Activated naive CD8-positive, alpha-beta T cell treated with anti-CD3 and anti-CD28 coated beads for 36 hours (primary cell): ENCODE results near the gene HSPB7. TPM values are rescaled to one million over a fixed set of nuclear protein-coding genes. Genes with fewer than 3 reads are reported as not detected.
"Not testable (repeated sequence)": the region's sequence is repeated elsewhere in the genome, so short reads cannot be mapped to it uniquely, and the experiment has no call there.

Experiments
- DNase-seq: peaks from one replicate; pipeline ENCODE4 v3.0.0; 2021
- H3K27ac Mint-ChIP-seq: one replicate; pipeline ENCODE4 v1.8.0; 2022; ENCODE audit warnings: mild to moderate bottlenecking, moderate library complexity, mixed read lengths
- H3K27me3 Mint-ChIP-seq: one replicate; pipeline ENCODE4 v1.8.0; 2022; ENCODE audit warnings: mild to moderate bottlenecking, mixed read lengths
- H3K36me3 Mint-ChIP-seq: one replicate; pipeline ENCODE4 v1.8.0; 2021; ENCODE audit warnings: mild to moderate bottlenecking, mixed read lengths
- H3K4me1 Mint-ChIP-seq: one replicate; pipeline ENCODE4 v1.8.0; 2021; ENCODE audit warnings: mixed read lengths
- H3K4me3 Mint-ChIP-seq: one replicate; pipeline ENCODE4 v1.8.0; 2022; ENCODE audit warnings: mild to moderate bottlenecking, moderate library complexity, mixed read lengths
- H3K9me3 Mint-ChIP-seq: one replicate; pipeline ENCODE4 v1.8.0; 2022; ENCODE audit warnings: mixed read lengths
- total RNA-seq, 2 experiments: library from RNA; stranded (reverse); gene quantifications; one replicate each; pipeline ENCODE4 v1.2.3, GENCODE V29; 2021

The HSPB7 gene
- total RNA-seq = not detected

GRCh38 chr1:16017461-16018303 is at the start of gene HSPB7:
Gene HSPB7 (minus strand): TSS chr1:16018043. CDS start chr1:16017963, 80 bp downstream.
- H3K27ac Mint-ChIP-seq = no peak within 1 kb of the TSS
- H3K4me3 Mint-ChIP-seq = no peak within 1 kb of the TSS
- H3K9me3 Mint-ChIP-seq = no peaks in the 10 kb centered on the region
- peaks cover 3% of the 10 kb centered on the region for H3K4me1 Mint-ChIP-seq
- no peaks in the 10 kb centered on the region for H3K36me3 Mint-ChIP-seq
- no peak for DNase-seq
- peaks cover 8% of the 10 kb centered on the region for H3K27me3 Mint-ChIP-seq

- DNase-seq = peak; percentile 16
- Mint-ChIP-seq H3K36me3 (no peaks in the 10 kb centered on the region), H3K27me3 (peaks cover 25% of the 10 kb centered on the region), H3K4me1 (peaks cover 7% of the 10 kb centered on the region), H3K9me3 (no peaks in the 10 kb centered on the region), H3K27ac (no peak overlapping the region), H3K4me3 (no peak overlapping the region)
Observed at GRCh38 chr1:16067127-16067768, 49.4 kb upstream of the HSPB7 start.

- H3K27me3 Mint-ChIP-seq = peaks cover 18% of the 10 kb centered on the region
- no peaks in the 10 kb centered on the region for H3K36me3 Mint-ChIP-seq
- DNase-seq = no peak
- H3K4me3 Mint-ChIP-seq = no peak overlapping the region
- H3K4me1 Mint-ChIP-seq = peaks cover 4% of the 10 kb centered on the region
- H3K27ac Mint-ChIP-seq = no peak overlapping the region
- H3K9me3 Mint-ChIP-seq = no peaks in the 10 kb centered on the region
Observed at GRCh38 chr1:16066245-16066644, 48.4 kb upstream of the HSPB7 start.

GRCh38 chr1:16065269-16065576 is 47.4 kb upstream of the HSPB7 start:
- Mint-ChIP-seq H3K27me3 (peaks cover 18% of the 10 kb centered on the region), H3K36me3 (no peaks in the 10 kb centered on the region), H3K4me1 (peaks cover 3% of the 10 kb centered on the region), H3K4me3 (no peak overlapping the region), H3K27ac (no peak overlapping the region), H3K9me3 (no peaks in the 10 kb centered on the region)
- no peak for DNase-seq

GRCh38 chr1:16064536-16065268 is 46.9 kb upstream of the HSPB7 start:
- DNase-seq = no peak
- no peak overlapping the region for H3K27ac Mint-ChIP-seq
- no peaks in the 10 kb centered on the region for H3K36me3 Mint-ChIP-seq
- H3K4me1 Mint-ChIP-seq = no peaks in the 10 kb centered on the region
- no peak overlapping the region for H3K4me3 Mint-ChIP-seq
- H3K27me3 Mint-ChIP-seq = peaks cover 18% of the 10 kb centered on the region
- no peaks in the 10 kb centered on the region for H3K9me3 Mint-ChIP-seq

GRCh38 chr1:16063921-16064320 is 46.1 kb upstream of the HSPB7 start:
- Mint-ChIP-seq H3K4me1 (no peaks in the 10 kb centered on the region), H3K27ac (no peak overlapping the region), H3K9me3 (no peaks in the 10 kb centered on the region), H3K4me3 (no peak overlapping the region), H3K27me3 (peaks cover 18% of the 10 kb centered on the region), H3K36me3 (no peaks in the 10 kb centered on the region)
- DNase-seq = no peak

- Mint-ChIP-seq H3K4me1 (no peaks in the 10 kb centered on the region), H3K27ac (no peak overlapping the region), H3K4me3 (no peak overlapping the region), H3K27me3 (peaks cover 18% of the 10 kb centered on the region), H3K9me3 (no peaks in the 10 kb centered on the region), H3K36me3 (no peaks in the 10 kb centered on the region)
- DNase-seq = no peak
Observed at GRCh38 chr1:16063226-16063829, 45.5 kb upstream of the HSPB7 start.

GRCh38 chr1:16062687-16063075 is 44.8 kb upstream of the HSPB7 start:
- not testable (repeated sequence) for H3K9me3 Mint-ChIP-seq, H3K4me1 Mint-ChIP-seq, H3K36me3 Mint-ChIP-seq, DNase-seq, H3K27ac Mint-ChIP-seq, H3K4me3 Mint-ChIP-seq
- peaks cover 19% of the 10 kb centered on the region for H3K27me3 Mint-ChIP-seq

GRCh38 chr1:16061989-16062686 is 44.3 kb upstream of the HSPB7 start:
- peaks cover 23% of the 10 kb centered on the region for H3K27me3 Mint-ChIP-seq
- not testable (repeated sequence) for H3K27ac Mint-ChIP-seq, H3K4me3 Mint-ChIP-seq, DNase-seq, H3K36me3 Mint-ChIP-seq, H3K4me1 Mint-ChIP-seq, H3K9me3 Mint-ChIP-seq

- Mint-ChIP-seq H3K4me1 (peaks cover under 1% of the 10 kb centered on the region), H3K4me3 (no peak overlapping the region), H3K9me3 (no peaks in the 10 kb centered on the region), H3K27me3 (peaks cover 23% of the 10 kb centered on the region), H3K27ac (no peak overlapping the region), H3K36me3 (no peaks in the 10 kb centered on the region)
- no peak for DNase-seq
Observed at GRCh38 chr1:16061266-16061665, 43.4 kb upstream of the HSPB7 start.

- not testable (repeated sequence) for H3K4me3 Mint-ChIP-seq, H3K4me1 Mint-ChIP-seq, DNase-seq, H3K36me3 Mint-ChIP-seq, H3K9me3 Mint-ChIP-seq, H3K27ac Mint-ChIP-seq, H3K27me3 Mint-ChIP-seq
Observed at GRCh38 chr1:16058394-16059120, 40.7 kb upstream of the HSPB7 start.

GRCh38 chr1:16057314-16057915 is 39.6 kb upstream of the HSPB7 start:
- not testable (repeated sequence) for H3K4me1 Mint-ChIP-seq, H3K9me3 Mint-ChIP-seq, DNase-seq, H3K4me3 Mint-ChIP-seq, H3K27me3 Mint-ChIP-seq, H3K27ac Mint-ChIP-seq, H3K36me3 Mint-ChIP-seq

GRCh38 chr1:16056521-16056912 is 38.7 kb upstream of the HSPB7 start:
- H3K27ac Mint-ChIP-seq, H3K36me3 Mint-ChIP-seq, H3K9me3 Mint-ChIP-seq, DNase-seq, H3K4me1 Mint-ChIP-seq, H3K4me3 Mint-ChIP-seq, H3K27me3 Mint-ChIP-seq: not testable (repeated sequence)
